NB4 (cell line): ENCODE data around the gene CHCHD4.

ENCODE experiments used
- CTCF ChIP-seq: IDR thresholded peaks from one replicate; pipeline ENCODE4 v1.5.1; 2012; ENCODE audit warnings: low read depth, low read length
- MYC ChIP-seq: IDR thresholded peaks from 2 replicates; pipeline ENCODE4 v1.6.1; 2011; ENCODE audit warnings: low read depth, low read length
- POLR2A ChIP-seq: IDR thresholded peaks from 2 replicates; pipeline ENCODE4 v1.6.1; 2011; ENCODE audit warnings: mild to moderate bottlenecking; ENCODE audit not compliant: insufficient read length; ENCODE audit errors: extremely low read depth
- TF ChIP-seq, protein P1 (sequence below): IDR thresholded peaks from 2 replicates; pipeline ENCODE4 v1.6.1; 2011; ENCODE audit warnings: low read depth, low read length

DNA sequence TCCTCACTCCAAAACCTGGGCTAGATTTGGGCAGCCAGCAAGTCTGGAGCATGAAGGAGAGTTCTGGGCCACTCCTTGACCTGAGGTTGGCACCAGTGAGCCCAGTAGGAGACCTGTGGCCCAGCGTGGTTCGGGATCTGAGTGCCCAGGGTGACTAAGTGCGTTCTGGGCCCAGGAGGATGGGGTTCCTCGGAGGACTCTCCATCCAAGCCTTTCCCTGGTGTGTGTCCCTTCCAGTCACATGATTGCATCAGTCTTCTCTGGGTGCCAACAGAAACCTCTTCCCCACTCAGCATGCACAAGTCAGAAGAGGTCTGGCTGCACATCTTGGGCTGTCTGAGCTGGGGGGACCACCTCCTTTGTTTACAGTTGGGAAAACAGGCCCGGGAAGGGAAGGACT, 15.1 kb upstream of the CHCHD4 start:
- no peak for TF ChIP-seq CTCF
- no peak for TF ChIP-seq MYC
- no peak for TF ChIP-seq POLR2A
- TF ChIP-seq, protein P1, sequence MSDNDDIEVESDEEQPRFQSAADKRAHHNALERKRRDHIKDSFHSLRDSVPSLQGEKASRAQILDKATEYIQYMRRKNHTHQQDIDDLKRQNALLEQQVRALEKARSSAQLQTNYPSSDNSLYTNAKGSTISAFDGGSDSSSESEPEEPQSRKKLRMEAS = no peak
